Measurements from ENCODE around the gene ARFGAP2. TPM values are rescaled to one million over a fixed set of nuclear protein-coding genes. Genes with fewer than 3 reads are reported as not detected.

The ARFGAP2 gene
- total RNA-seq, 1 experiment from 2014 or later: 27.9 TPM

DNA sequence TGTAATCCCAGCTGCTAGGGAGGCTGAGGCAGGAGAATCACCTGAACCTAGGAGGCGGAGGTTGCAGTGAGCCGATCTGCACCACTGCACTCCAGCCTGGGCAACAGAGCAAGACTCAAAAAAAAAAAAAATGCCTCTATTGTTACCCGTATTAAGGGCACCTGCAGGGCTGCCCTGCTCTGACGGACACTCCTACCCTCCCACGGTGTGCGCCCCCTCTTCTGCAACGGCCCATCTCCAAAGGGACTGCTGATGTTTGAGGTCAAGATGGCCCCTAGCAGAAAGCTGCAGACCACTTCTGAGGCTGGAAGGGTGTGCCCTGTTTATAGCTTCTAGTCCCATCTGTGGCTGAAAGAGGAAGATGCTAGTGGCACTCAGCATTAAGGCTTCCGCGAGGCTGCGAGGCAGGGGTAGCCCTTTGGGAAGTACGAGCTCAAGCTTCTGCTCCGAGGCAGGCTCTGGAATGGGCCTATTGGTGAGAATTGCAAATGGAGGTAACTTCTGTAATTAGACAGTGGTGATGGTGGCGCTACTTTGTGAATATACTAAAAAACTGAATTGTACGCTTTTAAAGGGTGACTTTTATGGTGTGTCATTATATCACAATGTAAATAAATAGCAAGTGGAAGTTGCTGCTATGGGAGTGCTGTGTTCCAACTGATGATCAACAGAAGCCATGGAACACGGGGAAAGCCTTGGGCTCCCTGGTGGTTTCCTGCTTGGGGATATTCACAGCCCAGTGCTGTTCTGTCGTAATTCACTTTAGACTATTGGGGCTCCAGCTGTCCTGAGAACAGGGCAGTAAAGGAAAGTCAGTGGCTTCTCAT is 24.3 kb downstream of the ARFGAP2 start:
- no peak for DNase-seq (ENCODE audit: extremely low read depth, low read depth)

DNA sequence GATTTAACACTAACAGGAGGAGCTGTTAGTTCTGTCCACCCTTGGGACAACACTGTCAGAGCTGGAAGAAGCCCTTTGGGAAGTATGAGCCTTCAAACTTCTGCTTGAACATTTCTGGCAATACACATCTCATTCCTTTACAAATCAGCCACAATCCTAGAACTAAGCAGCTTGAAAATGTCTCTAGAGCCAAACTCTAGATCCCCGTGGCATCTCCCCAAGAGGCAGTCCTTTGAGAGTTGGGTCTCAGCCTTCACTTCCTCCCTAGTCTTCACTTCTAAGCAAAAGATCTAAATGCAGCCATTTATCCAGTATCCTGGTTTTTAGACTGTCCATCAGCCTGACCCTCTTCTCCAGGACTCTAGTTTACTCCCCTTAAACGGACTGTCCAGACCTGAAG is 26.9 kb downstream of the ARFGAP2 start:
- DNase-seq (ENCODE audit: extremely low read depth, low read depth): no peak

DNA sequence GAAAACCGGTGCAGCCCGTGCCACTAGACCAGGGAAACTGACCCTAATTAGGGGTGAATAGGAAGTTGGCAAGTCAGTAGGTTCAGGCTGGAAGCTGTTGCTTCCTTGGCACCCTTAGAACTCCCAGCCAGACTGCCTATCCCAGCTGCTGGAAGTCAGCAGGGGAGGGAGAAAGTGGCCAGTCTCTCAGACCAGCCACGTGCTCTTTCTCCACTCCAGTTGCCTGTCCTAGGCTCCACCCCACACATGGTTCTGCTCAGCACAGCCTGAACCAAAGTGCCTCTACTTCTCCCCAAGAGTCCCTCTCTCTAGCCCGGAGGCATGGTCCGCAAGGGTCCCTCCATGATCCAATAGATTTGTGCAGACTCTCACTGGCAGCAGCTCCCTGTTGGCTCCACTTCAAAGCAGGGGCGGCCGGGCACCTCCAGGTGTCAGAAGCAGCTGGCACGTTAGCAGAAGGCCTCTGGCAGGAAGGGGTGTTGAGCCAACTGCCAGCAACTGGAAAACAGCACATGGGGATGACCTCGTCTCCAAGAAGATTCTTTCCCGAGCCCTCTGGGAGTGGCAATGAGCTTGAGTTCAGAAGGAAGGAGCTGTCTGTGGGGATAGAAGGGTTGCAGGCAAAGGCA is 27.7 kb downstream of the ARFGAP2 start:
- DNase-seq (ENCODE audit: extremely low read depth, low read depth): no peak

DNA sequence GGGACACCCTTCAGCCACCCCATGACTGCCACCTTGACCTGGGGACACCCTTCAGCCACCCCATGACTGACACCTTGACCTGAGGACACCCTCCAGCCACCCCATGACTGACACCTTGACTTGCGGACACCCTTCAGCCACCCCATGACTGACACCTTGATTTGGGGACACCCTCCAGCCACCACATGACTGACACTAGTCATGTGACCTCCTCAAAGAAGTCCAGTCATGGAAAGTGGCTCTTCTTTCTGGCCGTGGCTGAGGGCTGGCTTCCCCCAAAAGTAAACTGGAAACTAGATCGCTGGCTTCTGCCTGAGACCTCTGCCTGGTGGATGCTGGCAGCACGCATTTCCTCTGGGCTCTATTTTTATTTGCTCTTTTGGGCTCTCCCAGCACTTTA is 28.4 kb downstream of the ARFGAP2 start:
- no peak for DNase-seq (ENCODE audit: extremely low read depth, low read depth)

DNA sequence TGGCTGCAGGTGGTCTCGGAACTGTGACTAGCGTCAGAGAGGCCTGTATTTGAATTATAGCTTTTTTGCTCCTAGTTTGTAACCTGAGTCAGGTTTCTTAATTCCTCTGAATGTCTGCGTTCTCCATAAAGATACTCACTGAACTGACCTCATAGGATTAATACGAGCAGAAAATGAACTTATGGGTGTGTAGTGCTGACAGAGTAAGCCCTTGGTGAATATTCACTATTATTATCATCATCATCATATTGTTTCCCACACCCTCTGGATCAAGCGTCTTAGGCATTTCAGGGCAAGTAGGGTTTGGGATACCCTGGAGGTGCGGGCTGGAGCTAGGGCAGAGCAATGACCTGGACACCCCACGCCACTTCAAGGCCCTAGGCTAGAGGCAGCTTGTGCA is 29.0 kb downstream of the ARFGAP2 start:
- DNase-seq (ENCODE audit: extremely low read depth, low read depth): no peak

DNA sequence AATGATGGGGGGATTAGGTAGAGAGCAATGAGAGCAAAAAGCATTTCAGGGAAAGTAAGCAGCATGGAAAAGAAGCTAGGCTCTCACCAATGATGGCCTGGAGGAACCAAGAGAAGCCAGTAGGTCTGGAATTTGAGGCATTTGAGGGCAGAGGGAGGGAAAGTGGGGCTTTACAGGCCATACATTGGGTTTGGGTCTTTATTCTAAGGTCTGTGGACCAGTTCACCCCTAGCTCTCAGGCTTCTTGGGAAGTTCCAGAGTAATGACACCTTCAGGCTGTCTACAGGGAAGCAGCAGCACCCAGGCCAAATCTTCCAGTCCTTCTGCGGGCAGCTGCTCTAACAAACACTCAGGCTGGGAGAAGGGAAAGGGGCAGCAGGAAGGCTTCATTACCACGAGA is 29.4 kb downstream of the ARFGAP2 start:
- DNase-seq (ENCODE audit: extremely low read depth, low read depth): no peak

DNA sequence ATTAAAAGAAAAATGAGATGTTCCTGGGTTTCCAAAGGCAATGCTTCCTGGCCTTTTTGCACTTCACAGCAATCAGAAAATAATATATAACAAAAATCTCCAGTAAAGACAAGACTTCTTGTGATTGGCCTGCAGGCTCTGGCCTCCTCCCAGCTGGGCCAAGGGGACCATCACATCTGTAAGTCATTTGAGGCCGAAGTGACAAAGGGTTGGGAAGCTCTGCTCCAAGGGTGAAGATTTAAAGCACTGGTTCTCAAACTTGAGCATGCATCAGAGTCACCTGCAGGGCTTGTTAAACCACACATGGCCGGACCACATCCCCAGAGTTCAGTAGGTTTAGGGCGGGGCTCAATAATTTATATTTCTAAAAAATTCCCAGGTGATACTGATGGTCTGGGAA is 32.1 kb downstream of the ARFGAP2 start:
- DNase-seq (ENCODE audit: extremely low read depth, low read depth): no peak

DNA sequence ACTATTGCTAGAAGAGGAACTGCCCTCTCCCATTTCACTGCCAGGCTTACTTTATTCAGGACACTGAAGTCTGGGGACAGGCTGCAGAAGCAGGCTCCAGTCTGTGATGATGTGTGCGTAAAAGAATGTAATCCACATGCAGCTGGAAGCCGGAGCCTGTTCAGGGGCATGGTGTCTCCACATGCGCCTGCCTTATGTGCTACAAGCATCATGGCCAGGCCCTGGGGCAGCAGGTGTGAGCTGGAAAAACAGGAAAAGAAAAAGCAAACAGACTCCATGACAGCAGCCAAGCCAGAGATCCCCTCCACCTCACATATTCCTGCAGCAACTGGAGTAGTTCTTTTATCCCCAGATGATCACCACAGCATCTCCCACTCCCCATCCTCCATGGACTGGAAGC is 33.4 kb downstream of the ARFGAP2 start:
- no peak for DNase-seq (ENCODE audit: extremely low read depth, low read depth)

DNA sequence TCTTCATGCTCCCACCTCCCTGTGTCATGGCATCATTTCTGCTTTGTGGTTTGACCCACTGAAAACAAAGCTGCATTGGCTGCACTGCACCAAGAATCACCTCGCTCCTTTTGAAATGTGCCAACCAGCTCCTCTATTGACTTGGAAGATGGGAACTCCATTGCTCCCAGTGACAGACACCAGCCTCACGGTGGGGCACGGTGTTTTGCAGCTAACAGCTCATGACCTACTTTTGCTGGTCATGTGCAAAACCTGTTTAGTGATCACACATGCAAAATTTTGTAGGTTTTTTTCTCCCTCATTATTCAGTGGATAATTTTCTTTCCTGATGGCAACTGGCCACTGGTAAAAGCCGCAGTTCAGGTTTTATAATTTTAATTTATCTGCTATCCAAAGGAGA is 36.8 kb downstream of the ARFGAP2 start:
- DNase-seq (ENCODE audit: extremely low read depth, low read depth): no peak

DNA sequence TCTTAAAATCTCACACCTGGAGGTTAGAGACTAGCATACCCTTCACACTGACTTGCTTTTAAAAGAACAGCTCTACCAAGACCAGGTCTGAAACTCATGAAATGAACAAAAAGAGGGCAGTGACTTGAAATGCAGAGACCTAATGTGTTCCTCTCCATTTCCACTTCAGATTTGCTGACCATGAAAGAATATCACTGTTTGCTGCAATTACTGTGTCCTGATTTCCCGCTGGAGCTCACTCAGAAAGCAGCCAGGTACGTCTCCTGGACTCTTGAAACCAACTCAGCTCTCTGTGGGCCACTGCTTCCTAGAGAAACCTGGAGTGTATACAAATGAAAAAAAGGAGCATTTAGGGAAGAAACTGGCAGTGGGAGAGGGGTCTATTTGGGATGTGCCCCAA is 39.2 kb downstream of the ARFGAP2 start:
- no peak for DNase-seq (ENCODE audit: extremely low read depth, low read depth)

DNA sequence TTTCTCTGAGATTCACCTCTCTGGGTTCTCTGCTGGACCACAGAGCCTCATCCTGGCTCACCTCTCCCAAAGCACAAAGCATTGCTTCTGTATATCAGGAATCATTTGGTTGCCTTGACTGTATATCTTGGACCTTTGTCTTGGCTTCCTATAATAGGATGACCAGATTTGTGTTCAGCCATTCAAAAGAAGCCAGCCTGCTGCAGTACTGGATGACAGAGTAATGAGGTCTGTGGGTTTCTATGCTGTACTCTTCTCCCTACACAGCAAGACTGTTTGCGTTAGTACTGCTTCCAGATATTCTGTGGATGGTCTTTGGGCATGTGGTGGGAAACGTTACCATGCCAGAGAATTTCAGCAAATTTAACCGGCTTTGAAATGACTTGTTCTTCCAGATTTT is 39.8 kb downstream of the ARFGAP2 start:
- no peak for DNase-seq (ENCODE audit: extremely low read depth, low read depth)

DNA sequence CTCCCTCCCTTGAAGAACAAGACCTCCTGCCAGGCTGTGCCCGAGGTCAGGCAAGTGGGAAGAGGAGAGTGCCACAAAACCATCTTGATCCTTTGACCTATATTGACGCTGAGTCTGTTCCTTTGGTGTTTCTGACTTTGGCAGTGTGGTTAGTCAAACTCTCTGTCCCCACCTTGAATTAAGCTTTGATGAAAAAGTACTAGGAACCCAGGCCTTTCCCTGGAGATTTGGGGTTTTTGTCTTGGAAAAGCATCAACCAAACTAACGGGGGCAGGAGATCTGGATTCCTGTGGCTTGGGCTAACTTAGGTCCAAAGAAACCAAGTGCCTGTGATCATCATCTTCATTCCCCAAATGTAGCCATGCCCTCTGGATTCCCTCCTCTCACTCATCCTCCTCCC is 40.4 kb downstream of the ARFGAP2 start:
- no peak for DNase-seq (ENCODE audit: extremely low read depth, low read depth)

DNA sequence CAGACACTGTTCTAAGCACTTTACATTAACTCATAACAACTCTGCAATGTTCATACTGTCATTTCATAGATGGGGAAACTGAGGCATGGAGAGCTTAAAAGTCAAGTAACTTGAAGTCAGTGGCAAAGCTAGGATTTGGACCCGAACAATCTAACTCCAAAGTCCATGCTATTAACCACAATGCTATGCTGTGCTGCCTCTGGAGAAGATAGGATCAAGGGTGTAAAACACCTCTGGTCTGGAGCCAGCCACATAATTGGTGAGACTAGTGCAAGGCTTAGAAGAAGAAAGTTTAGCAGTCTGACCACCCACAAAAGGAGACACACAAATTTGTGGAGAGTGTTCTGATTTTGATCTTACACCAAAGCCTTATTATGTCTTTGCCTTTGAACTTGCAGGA is 43.7 kb downstream of the ARFGAP2 start:
- no peak for DNase-seq (ENCODE audit: extremely low read depth, low read depth)

DNA sequence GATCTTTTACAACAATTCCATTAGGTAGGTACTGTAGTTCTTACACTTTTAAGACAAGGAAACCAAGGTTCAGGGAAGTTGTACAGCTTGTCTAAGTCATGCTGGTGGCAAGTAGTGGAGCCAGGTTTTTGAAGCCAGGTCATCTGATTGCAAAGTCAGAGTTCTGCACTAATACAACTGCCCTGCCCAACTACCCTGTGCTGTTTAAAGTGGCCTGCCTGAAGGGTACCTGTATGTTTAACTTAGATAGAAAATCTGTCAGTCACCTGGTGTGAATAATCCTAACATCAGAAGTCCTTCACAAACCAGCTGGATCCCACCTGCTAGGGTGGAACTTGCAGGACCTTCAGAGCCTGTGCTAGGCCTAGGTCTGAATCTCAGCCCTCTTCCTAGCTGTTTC is 44.2 kb downstream of the ARFGAP2 start:
- DNase-seq (ENCODE audit: extremely low read depth, low read depth): no peak

DNA sequence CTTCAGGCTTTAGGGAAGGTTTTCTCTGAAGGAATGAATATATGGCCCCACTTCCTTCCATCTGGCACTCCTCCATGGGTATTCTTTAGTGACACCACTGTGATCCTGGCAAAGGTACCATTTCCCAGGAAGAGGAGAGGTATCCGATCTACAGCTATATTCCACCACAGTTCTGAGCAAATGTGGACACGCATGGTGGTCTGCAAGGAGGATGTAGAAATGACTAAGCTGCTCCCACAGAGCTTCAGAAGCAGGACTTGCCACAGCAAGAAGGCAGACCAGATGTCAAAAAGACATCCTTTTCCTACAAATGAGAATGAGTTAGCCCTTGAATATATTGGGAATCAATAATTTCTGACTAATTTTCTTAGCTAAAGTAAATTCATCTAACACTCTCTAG is 45.5 kb downstream of the ARFGAP2 start:
- no peak for DNase-seq (ENCODE audit: extremely low read depth, low read depth)

DNA sequence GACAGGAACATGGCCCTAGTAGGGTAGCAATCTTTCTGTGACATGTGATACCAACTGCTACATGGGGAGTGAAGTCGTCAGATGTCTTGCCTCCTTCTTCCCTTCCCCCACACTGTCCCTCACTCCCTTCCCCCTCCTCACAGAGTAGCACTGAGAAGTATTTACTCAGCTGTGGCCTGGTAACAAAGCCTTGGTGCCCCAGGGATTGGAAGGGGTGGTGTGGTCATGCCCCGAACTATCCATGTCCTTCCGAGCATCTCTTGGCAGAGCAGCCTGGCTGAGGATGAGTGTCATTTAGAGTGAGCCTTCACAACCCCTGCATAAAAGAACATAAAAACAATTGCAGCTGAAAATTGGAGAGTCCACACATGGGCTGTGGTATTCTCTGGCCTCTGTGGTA is 46.1 kb downstream of the ARFGAP2 start:
- DNase-seq (ENCODE audit: extremely low read depth, low read depth): no peak

DNA sequence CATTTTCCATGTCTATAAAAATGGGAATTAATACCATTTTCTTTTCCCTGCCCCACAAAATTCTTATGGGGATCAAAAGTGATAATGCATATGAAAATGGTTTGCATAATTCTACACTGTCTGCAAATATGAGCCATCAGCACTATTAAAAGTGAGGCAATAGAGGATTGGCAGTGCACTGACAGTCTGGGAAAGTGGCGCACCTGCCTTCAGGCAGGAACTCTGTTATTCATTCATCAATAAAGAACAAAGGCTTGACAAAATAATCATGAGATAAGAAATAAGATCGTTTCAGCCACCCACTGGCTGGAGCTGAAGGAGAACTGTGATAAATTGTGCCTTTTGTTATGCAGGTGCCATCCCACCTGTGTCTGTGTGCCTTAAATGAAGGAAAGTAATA is 49.5 kb downstream of the ARFGAP2 start:
- DNase-seq (ENCODE audit: extremely low read depth, low read depth): no peak

DNA sequence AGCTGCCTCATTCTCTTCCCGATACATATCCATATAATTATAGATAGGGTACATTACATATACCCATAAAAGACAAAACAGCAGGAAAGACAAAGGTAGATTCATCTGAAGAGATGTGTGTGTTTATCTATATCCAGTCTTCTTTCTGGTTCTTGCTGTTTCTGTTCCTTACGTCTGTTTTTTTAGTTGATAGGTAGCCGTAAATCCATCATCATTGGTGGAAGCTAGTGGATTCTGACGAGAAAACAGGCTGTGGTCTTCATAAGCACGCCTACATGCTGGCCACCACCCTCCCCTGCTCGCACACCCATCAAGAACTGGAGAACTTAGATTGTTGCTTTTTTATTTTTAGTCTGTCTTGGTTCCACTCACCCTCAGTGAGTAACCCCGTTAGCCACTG is 51.6 kb downstream of the ARFGAP2 start:
- DNase-seq (ENCODE audit: extremely low read depth, low read depth): no peak

DNA sequence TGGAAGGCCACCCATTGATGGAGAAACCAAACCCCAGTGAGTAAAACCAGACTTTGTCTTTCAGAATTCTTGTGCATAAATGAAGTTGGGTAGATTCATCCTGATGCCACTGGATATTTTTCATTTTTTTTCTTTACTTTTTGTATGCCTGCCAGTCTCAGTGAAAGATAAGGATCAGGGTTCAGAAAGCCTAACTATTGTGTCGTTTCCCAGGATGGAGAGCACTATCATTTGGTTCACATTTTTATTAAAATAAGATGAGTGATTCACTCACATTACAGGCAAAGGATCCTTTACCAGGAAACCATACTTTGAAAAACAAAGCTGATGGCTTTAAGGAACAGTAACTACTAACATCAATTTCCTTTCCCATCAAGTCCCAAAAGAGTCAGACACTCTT is 52.0 kb downstream of the ARFGAP2 start:
- DNase-seq (ENCODE audit: extremely low read depth, low read depth): no peak

DNA sequence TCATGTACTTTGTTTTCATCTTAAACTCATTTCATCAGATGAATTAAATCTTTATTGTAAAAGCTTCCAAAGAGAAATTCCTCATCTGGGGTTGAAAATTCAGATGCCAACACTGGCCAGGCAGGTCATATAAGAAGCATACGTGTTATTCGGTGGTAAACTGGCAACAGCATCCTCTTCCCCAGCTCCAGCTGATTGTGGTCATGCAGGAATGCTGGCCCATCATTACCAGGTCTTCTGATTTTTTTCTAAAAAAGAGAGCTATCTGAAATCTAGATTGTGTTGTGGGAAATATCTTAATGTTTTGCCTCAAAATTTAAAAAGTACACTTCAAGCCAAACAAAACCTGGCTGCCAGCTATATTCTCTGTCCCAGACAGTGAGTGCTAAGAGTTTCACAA is 53.6 kb downstream of the ARFGAP2 start:
- no peak for DNase-seq (ENCODE audit: extremely low read depth, low read depth)

DNA sequence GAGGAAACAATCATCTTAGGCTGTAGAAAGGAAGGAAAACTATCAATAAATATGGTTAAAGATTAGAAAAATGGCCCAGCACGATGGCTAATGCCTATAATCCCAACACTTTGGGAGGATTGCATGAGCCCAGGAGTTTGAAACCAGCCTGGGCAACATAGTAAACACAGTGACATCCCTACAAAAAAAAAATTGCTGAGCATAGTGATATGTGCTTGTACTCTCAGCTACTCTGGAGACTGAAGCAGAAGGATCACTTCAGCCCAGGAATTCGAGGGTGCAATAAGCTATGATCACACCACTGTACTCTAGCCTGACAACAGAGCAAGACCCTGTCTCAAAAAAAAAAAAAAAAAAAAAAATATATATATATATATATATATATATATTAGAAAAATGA is 54.9 kb downstream of the ARFGAP2 start:
- DNase-seq (ENCODE audit: extremely low read depth, low read depth): no peak

DNA sequence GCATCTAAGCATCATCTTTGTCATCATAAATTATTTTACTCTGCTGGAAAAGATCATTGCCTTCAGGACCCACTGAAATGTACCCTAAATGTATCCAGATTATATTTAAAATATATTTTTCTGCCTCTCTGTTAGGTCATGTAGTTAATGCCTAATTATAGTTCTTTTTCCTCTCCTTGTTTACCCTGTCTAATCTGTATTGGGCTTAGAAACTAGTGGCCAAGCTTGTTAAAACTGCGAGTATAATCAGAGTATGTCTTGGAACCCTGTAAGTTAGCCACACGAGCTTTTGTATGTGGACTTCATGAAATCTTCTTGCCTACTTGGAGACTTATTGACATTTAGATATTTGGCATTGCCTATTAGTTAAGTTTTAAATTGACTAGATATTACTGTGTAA is 55.6 kb downstream of the ARFGAP2 start:
- no peak for DNase-seq (ENCODE audit: extremely low read depth, low read depth)

Data from NCI-H460 (cell line).